ENCODE measurements around the gene TUBGCP6. TPM values are rescaled to one million over a fixed set of nuclear protein-coding genes. Genes with fewer than 3 reads are reported as not detected.

The TUBGCP6 gene
- total RNA-seq, 4 donors from 2014 or later: 43.8 to 110 (median 73.1) TPM

DNA sequence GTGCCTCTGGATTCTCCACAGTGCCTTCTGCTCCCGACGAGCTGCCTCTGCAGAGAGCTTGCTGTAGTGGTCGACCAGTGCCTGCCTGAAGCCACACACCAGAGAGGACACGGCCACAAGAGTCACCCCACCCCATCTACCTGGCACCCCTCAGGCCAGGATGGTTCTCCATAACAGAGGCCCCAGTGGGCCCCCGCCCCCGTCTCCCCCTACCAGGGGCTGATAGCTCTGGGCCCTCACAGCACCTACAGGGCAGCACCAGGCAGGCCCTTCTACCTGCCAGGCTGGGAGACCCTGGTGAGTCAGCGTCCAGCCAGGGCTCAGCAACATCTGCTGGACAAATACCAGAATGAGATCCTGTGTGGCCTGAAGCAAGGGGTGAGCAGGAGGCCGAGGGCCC is 22.3 kb downstream of the TUBGCP6 start:
- no peak for TF ChIP-seq POLR2A (IDR thresholded peaks at IDR 0.05)
- no peak for TF ChIP-seq EP300 (IDR thresholded peaks at IDR 0.05; ENCODE audit: low read depth)
- TF ChIP-seq, protein P1, sequence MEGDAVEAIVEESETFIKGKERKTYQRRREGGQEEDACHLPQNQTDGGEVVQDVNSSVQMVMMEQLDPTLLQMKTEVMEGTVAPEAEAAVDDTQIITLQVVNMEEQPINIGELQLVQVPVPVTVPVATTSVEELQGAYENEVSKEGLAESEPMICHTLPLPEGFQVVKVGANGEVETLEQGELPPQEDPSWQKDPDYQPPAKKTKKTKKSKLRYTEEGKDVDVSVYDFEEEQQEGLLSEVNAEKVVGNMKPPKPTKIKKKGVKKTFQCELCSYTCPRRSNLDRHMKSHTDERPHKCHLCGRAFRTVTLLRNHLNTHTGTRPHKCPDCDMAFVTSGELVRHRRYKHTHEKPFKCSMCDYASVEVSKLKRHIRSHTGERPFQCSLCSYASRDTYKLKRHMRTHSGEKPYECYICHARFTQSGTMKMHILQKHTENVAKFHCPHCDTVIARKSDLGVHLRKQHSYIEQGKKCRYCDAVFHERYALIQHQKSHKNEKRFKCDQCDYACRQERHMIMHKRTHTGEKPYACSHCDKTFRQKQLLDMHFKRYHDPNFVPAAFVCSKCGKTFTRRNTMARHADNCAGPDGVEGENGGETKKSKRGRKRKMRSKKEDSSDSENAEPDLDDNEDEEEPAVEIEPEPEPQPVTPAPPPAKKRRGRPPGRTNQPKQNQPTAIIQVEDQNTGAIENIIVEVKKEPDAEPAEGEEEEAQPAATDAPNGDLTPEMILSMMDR (IDR thresholded peaks at IDR 0.05): no peak
- no peak for TF ChIP-seq POLR2AphosphoS5 (IDR thresholded peaks at IDR 0.05)
- in situ Hi-C loops (cut with MboI; ENCODE audit: low pct_ligation_motif_present in 1 of 4, low pct_unique_long_range_greater_than_20kb in 1 of 4, low sequenced_read_pairs in 3 of 4) (no loop called here), intact Hi-C loops (cut with DNase I; ENCODE audit: low total_unique reads) (no loop called here)
- Histone ChIP-seq H3K4me3 (no peak overlapping the region), H3K9me3 (no peaks in the 10 kb centered on the region), H3K27ac (no peak overlapping the region), H3K36me3 (peaks cover 0 to 33% (median 14%) of the 10 kb centered on the region in 4 donors), H3K27me3 (no peaks in the 10 kb centered on the region), H3K4me1 (peaks cover 0 to 8% (median 2%) of the 10 kb centered on the region in 4 donors)
- no peak for DNase-seq
- 92% methylated on average over 8 of the region's 8 CpGs; no CpG with 5 or more reads in 1 of the 2 donors for WGBS, 2 donors (ENCODE audit: low coverage in 1 of 2)

DNA sequence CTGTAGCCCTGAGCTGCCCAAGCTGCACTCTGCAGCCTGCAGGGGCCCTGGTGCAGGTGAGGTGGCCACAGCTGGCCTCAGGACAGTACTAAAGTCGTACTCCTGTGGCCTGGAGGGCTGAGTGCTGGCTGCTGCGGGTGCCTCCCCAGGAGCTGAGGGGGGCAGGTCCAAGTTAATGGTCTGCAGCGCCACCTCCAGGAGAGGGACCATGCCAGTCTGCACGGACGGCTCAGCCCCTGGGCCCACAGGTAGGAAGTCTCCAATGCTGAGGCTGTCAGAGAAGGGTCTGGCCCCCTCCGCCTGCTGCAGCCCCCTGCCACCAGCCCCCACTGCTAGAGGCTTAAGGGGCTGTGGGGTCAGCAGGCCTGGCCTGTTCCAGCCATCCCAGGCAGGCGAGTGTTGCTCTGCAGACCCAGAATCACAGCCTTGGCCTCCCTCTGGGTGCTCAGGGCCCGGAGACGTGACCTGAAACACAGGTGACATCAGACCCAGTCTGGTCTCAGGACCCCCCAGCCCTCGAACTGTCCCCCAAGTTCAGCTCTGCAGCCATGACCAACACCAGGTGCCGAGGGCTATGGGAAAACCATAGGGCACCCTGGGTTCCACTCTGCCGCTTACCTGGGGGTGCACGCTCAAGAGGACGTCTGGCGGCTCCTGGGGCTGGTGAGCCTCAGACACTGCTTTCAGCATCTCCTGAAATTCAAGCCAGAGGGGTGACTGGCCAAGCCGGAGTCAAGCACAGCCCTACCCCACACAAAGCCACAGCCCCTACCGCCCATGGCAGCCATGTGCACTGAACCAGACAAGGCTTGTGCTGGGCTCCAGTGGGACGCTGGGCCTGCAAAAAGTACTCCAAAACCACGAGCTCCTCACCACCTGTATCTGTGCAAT is 23.2 kb downstream of the TUBGCP6 start:
- in situ Hi-C loops (cut with MboI; ENCODE audit: low pct_ligation_motif_present in 1 of 4, low pct_unique_long_range_greater_than_20kb in 1 of 4, low sequenced_read_pairs in 3 of 4): no loop called here

DNA sequence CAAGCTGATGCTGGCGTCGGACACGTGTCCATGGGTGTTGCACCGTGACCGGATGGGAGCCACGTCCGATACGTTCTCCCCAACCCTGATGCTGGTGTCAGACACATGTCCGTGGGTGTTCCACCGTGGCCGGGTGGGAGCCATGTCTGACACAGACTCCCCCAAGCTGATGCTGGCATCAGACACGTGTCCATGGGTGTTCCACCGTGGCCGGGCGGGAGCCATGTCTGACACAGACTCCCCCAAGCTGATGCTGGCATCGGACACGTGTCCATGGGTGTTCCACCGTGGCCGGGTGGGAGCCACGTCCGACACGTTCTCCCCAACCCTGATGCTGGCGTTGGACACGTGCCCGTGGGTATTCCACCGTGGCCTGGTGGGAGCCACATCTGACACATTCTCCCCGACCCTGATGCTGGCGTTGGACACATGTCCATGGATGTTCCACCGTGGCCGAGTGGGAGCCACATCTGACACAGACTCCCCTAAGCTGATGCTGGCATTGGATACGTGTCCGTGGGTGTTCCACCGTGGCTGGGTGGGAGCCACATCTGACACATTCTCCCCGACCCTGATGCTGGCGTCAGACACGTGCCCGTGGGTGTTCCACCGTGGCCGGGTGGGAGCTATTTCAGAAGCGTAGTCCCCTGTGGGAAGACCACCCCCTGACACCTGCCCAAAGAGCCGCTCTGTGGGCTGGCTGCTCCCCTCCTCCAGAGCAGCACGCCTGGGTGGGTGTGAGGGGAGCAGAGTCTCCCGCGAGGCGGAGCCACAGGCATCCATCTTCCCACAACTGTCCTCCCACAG is 24.0 kb downstream of the TUBGCP6 start:
- in situ Hi-C loops (cut with MboI; ENCODE audit: low pct_ligation_motif_present in 1 of 4, low pct_unique_long_range_greater_than_20kb in 1 of 4, low sequenced_read_pairs in 3 of 4) (no loop called here), intact Hi-C loops (cut with DNase I; ENCODE audit: low total_unique reads) (no loop called here)
- WGBS, 2 donors (ENCODE audit: low coverage in 1 of 2): 94% methylated on average over 43 of the region's 45 CpGs; no CpG with 5 or more reads in 1 of the 2 donors
- no peak overlapping the region for H3K4me3 ChIP-seq
- H3K36me3 ChIP-seq: peaks cover 0 to 48% (median 25%) of the 10 kb centered on the region in 4 donors
- H3K9me3 ChIP-seq: no peaks in the 10 kb centered on the region
- DNase-seq: no peak
- TF ChIP-seq POLR2AphosphoS5 (IDR thresholded peaks at IDR 0.05) (no peak), POLR2A (IDR thresholded peaks at IDR 0.05) (no peak), EP300 (IDR thresholded peaks at IDR 0.05; ENCODE audit: low read depth) (no peak)
- TF ChIP-seq, protein P1 (IDR thresholded peaks at IDR 0.05): no peak
- H3K4me1 ChIP-seq: peaks cover 0 to 8% (median 2%) of the 10 kb centered on the region in 4 donors
- no peak overlapping the region for H3K27ac ChIP-seq
- no peaks in the 10 kb centered on the region for H3K27me3 ChIP-seq

More for the DNA sequence above, 23.2 kb downstream of the TUBGCP6 start:
- Histone ChIP-seq H3K4me3 (no peak overlapping the region), H3K27ac (no peak overlapping the region), H3K27me3 (no peaks in the 10 kb centered on the region), H3K9me3 (no peaks in the 10 kb centered on the region), H3K36me3 (peaks cover 0 to 40% (median 22%) of the 10 kb centered on the region in 4 donors), H3K4me1 (peaks cover 0 to 8% (median 2%) of the 10 kb centered on the region in 4 donors)
- WGBS, 2 donors (ENCODE audit: low coverage in 1 of 2): 86% methylated on average over 18 of the region's 19 CpGs; no CpG with 5 or more reads in 1 of the 2 donors
- no peak for DNase-seq
- TF ChIP-seq EP300 (IDR thresholded peaks at IDR 0.05; ENCODE audit: low read depth): no peak
- intact Hi-C loops (cut with DNase I; ENCODE audit: low total_unique reads): no loop called here

DNA sequence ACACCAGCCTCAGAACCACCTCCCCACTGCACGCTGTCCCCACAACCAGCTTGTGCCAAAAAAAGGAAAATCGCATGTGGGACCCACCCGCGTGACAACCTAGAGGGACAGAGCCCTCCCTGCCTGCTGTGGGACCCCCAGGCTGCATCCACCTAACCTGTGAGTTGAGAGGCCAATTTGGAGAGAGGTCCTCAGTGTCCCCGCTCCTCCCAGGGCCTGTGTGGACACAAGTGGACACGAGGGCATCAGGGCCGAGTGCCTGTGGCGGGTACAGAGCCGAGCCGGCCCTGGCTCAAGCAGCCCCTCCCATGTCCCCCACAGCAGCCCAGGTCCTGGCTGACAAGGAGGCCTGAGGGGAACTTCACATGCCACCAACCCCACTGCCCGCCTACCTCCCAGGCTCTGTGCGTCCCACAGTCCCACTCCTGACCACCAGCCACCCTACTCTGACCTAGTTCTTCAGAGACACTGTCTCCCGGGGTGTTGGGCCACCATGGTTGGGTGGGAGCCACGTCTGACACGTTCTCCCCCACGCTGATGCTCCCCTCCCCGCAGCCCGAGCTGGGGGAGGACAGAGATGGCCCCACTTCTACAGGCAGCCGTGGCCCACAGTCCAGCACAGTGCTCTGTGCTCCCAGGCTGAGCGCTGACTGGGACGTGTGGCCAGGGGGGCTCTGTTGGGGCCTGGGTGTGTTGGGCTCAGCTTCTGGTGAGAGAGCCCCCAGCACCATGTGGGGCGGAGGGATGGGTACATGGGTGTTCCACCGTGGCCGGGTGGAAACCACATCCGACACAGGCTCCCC is 24.8 kb downstream of the TUBGCP6 start:
- H3K4me1 ChIP-seq: peaks cover 0 to 8% (median 2%) of the 10 kb centered on the region in 4 donors
- intact Hi-C loops (cut with DNase I; ENCODE audit: low total_unique reads) (no loop called here), in situ Hi-C loops (cut with MboI; ENCODE audit: low pct_ligation_motif_present in 1 of 4, low pct_unique_long_range_greater_than_20kb in 1 of 4, low sequenced_read_pairs in 3 of 4) (loop anchor here in 1 of 4 donors (10.0 kb wide), 1 partner anchor 75 kb away; no protein-coding TSS in a partner anchor)
- no peak overlapping the region for H3K4me3 ChIP-seq
- H3K9me3 ChIP-seq: no peaks in the 10 kb centered on the region
- no peak for TF ChIP-seq POLR2A (IDR thresholded peaks at IDR 0.05)
- TF ChIP-seq, protein P1 (IDR thresholded peaks at IDR 0.05): no peak
- no peak for TF ChIP-seq EP300 (IDR thresholded peaks at IDR 0.05; ENCODE audit: low read depth)
- no peak for TF ChIP-seq POLR2AphosphoS5 (IDR thresholded peaks at IDR 0.05)
- no peaks in the 10 kb centered on the region for H3K27me3 ChIP-seq
- peaks cover 0 to 51% (median 25%) of the 10 kb centered on the region in 4 donors for H3K36me3 ChIP-seq
- DNase-seq: no peak
- WGBS, 2 donors (ENCODE audit: low coverage in 1 of 2): 82% methylated on average over 24 of the region's 25 CpGs; no CpG with 5 or more reads in 1 of the 2 donors
- no peak overlapping the region for H3K27ac ChIP-seq

Data from transverse colon (tissue), 4 donors.